Hepatocyte (in vitro differentiated cells): ENCODE data around the gene TRIP10.

Source experiments
- CTCF ChIP-seq: fragments of 200-600 bp; sonication (generic); IDR thresholded peaks from 2 replicates; pipeline ENCODE4 v1.5.1; 2016; ENCODE audit warnings: antibody characterized with exemption, mild to moderate bottlenecking; ENCODE audit not compliant: poor library complexity
- EZH2 ChIP-seq: fragments of 200-600 bp; sonication (generic); IDR thresholded peaks from 2 replicates; pipeline ENCODE4 v1.6.1; 2016; ENCODE audit warnings: antibody characterized with exemption, mild to moderate bottlenecking, borderline replicate concordance

DNA sequence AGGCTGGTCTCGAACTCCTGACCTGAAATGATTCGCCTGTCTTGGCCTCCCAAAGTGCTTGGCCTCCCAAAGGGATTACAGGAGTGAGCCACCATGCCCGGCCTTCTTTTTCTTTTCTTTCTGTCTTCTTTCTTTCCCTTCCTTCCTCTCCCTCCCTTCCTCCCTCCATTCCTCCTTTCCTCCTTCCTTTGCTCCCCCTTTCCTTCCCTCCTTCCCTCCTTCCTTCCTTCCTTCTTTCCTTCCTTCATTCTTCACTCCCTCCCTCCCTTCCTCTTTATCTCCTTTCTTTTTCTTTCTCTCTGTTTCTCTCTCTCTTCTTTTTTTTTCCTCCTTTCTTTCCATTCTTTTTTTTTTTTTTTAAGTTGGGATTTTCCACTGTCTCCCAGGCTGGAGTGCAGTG lies 31.1 kb upstream of the TRIP10 start:
- no peak for TF ChIP-seq CTCF
- TF ChIP-seq EZH2 = no peak
